Measurements from ENCODE around the gene ALS2.
"Not testable (repeated sequence)": the region's sequence is repeated elsewhere in the genome, so short reads cannot be mapped to it uniquely, and the experiment has no call there.

The ALS2 gene

DNA sequence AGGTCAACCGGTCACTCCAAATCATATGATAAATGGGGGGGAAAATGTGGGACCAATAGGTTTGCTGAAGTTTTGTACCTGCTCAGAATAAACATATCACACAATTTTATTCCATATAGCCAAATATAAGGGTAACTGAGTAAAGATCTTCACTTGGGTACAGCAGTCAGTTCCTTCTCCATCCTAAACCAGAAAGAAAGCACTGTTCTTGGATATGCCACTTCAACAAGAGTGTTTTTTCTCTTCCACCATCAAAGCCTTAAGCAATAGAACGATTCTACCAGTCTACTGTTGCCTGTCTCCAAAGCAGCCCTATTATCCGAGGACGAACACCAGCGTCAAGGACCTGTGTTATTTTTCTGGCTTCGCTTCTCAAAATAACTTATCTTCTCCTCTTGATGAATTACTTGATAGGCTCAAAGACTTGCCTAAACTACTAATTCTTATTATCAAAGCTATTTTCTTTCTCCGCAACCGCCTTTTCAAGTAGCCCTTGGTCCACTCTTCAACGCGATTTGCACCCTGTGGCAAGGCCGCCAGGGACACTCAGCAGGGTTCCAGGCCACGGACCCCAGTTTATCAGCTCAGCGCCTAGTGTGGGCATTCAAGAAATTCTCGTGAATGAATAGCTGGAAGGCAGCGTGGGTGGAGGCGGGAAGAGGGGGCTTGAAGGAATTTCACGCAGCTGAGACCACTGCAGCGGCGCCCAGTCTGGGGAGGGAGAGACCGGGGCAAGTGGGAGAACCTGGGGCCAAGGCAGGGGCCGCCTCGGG is 646 bp downstream of the ALS2 start:
- peak overlapping the region; percentile 84 for H3K27ac ChIP-seq (ENCODE audit: low read depth, low read length)
- no peaks in the 10 kb centered on the region for H3K27me3 ChIP-seq (ENCODE audit: control insufficient read depth in 5 of 5, insufficient read depth in 4 of 5, low read length in 5 of 5)
- H3K36me3 ChIP-seq (ENCODE audit: control insufficient read depth in 5 of 5, insufficient read depth in 5 of 5, low read length in 5 of 5), result no peaks in the 10 kb centered on the region
- peaks cover 2 to 24% (median 21%) of the 10 kb centered on the region in 5 donors for H3K4me1 ChIP-seq (ENCODE audit: control insufficient read depth in 5 of 5, insufficient read depth in 5 of 5, low read length in 5 of 5)
- H3K9me3 ChIP-seq (ENCODE audit: control insufficient read depth in 5 of 5, low read length in 5 of 5), result no peaks in the 10 kb centered on the region
- H3K9ac ChIP-seq (ENCODE audit: low read length in 5 of 5), result peak overlapping the region; percentile 66 to 93 (median 86)
- H3K4me3 ChIP-seq (ENCODE audit: low read depth in 1 of 5, low read length in 5 of 5), result peak overlapping the region; percentile 88 to 98 (median 95)

DNA sequence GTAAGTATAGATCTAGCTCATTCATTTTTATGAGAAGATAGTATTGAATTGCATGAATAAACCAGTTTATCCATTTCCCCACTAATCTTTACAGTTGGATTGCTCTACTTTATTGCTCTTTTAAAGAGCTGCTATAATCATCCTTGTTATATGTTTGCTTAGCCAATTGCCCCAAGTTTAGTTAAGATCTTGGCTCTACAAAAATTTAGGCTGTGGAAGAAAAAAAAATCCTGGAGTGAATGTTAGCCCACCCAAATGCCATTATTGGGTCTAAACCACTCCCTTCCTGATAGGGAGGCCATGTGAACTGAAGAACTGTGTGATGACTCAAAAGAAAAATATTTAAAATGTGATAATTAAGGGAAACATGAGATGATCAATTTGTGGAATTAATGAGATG is 2.9 kb downstream of the ALS2 start:
- Histone ChIP-seq H3K4me1 (ENCODE audit: control insufficient read depth in 5 of 5, insufficient read depth in 5 of 5, low read length in 5 of 5) (peaks cover 2 to 24% (median 21%) of the 10 kb centered on the region in 5 donors), H3K36me3 (ENCODE audit: control insufficient read depth in 5 of 5, insufficient read depth in 5 of 5, low read length in 5 of 5) (no peaks in the 10 kb centered on the region), H3K27ac (ENCODE audit: low read depth, low read length) (no peak overlapping the region), H3K9me3 (ENCODE audit: control insufficient read depth in 5 of 5, low read length in 5 of 5) (no peaks in the 10 kb centered on the region), H3K9ac (ENCODE audit: low read length in 5 of 5) (no peak overlapping the region), H3K4me3 (ENCODE audit: low read depth in 1 of 5, low read length in 5 of 5) (no peak overlapping the region), H3K27me3 (ENCODE audit: control insufficient read depth in 5 of 5, insufficient read depth in 4 of 5, low read length in 5 of 5) (no peaks in the 10 kb centered on the region)

- peaks cover 2 to 24% (median 21%) of the 10 kb centered on the region in 5 donors for H3K4me1 ChIP-seq (ENCODE audit: control insufficient read depth in 5 of 5, insufficient read depth in 5 of 5, low read length in 5 of 5)
- H3K27ac ChIP-seq (ENCODE audit: low read depth, low read length), result no peak overlapping the region
- H3K9ac ChIP-seq (ENCODE audit: low read length in 5 of 5), result no peak overlapping the region
These were observed 3.7 kb downstream of the ALS2 start for GRCh38 chr2:201777043-201777442.

DNA sequence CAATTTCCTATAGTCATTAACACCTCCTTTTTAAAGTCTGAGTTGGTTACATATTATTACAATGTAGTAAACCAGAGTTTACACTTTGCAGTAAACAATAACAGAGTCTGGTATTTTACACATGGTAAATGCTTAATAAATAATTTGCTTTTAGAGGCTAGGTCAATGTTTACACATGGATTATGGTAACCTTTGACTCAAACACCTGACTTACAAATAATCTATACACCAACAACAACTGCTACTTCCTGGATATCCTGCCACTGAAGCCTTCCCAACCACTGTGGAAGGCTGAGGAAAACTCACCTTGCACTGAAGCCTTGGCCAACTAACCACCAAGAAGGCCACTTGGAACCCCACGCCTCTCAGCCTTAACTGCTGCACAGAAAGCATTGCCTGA is 5.4 kb downstream of the ALS2 start:
- no peaks in the 10 kb centered on the region for H3K36me3 ChIP-seq (ENCODE audit: control insufficient read depth in 5 of 5, insufficient read depth in 5 of 5, low read length in 5 of 5)
- no peaks in the 10 kb centered on the region for H3K9me3 ChIP-seq (ENCODE audit: control insufficient read depth in 5 of 5, low read length in 5 of 5)
- no peak overlapping the region for H3K27ac ChIP-seq (ENCODE audit: low read depth, low read length)
- H3K9ac ChIP-seq (ENCODE audit: low read length in 5 of 5), result no peak overlapping the region
- no peaks in the 10 kb centered on the region for H3K27me3 ChIP-seq (ENCODE audit: control insufficient read depth in 5 of 5, insufficient read depth in 4 of 5, low read length in 5 of 5)
- peaks cover 0 to 14% (median 11%) of the 10 kb centered on the region in 5 donors for H3K4me1 ChIP-seq (ENCODE audit: control insufficient read depth in 5 of 5, insufficient read depth in 5 of 5, low read length in 5 of 5)
- H3K4me3 ChIP-seq (ENCODE audit: low read depth in 1 of 5, low read length in 5 of 5), result no peak overlapping the region

More at GRCh38 chr2:201777043-201777442, 3.7 kb downstream of the ALS2 start:
- H3K4me3 ChIP-seq (ENCODE audit: low read depth in 1 of 5, low read length in 5 of 5), result no peak overlapping the region
- no peaks in the 10 kb centered on the region for H3K27me3 ChIP-seq (ENCODE audit: control insufficient read depth in 5 of 5, insufficient read depth in 4 of 5, low read length in 5 of 5)
- no peaks in the 10 kb centered on the region for H3K9me3 ChIP-seq (ENCODE audit: control insufficient read depth in 5 of 5, low read length in 5 of 5)
- H3K36me3 ChIP-seq (ENCODE audit: control insufficient read depth in 5 of 5, insufficient read depth in 5 of 5, low read length in 5 of 5), result no peaks in the 10 kb centered on the region

DNA sequence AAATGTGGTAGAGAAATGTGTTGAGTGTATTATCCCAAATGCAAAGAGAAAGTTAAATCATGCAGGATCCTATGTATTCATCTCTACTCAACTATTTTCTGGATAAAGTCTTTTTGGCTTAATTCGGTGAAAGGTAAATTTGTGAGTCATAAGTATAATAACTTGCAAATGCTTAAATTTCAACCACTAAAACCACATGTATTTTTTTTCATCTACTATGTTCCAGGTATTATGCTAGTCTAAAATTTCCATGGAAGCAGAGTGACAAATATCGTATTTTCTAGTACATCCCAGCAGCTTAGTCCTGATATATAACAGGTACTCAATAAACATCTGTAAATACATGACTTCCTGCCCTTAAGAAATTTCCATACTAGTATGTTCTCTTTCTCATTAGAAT is 6.2 kb downstream of the ALS2 start:
- Histone ChIP-seq H3K4me1 (ENCODE audit: control insufficient read depth in 5 of 5, insufficient read depth in 5 of 5, low read length in 5 of 5) (peaks cover 0 to 6% (median 3%) of the 10 kb centered on the region in 5 donors), H3K9me3 (ENCODE audit: control insufficient read depth in 5 of 5, low read length in 5 of 5) (no peaks in the 10 kb centered on the region), H3K27me3 (ENCODE audit: control insufficient read depth in 5 of 5, insufficient read depth in 4 of 5, low read length in 5 of 5) (no peaks in the 10 kb centered on the region), H3K9ac (ENCODE audit: low read length in 5 of 5) (no peak overlapping the region), H3K36me3 (ENCODE audit: control insufficient read depth in 5 of 5, insufficient read depth in 5 of 5, low read length in 5 of 5) (no peaks in the 10 kb centered on the region), H3K4me3 (ENCODE audit: low read depth in 1 of 5, low read length in 5 of 5) (no peak overlapping the region), H3K27ac (ENCODE audit: low read depth, low read length) (no peak overlapping the region)

GRCh38 chr2:201773990-201774389 is 6.7 kb downstream of the ALS2 start:
- H3K9ac ChIP-seq (ENCODE audit: low read length in 5 of 5), result no peak overlapping the region
- peaks cover 0 to 4% (median 0%) of the 10 kb centered on the region in 5 donors for H3K4me1 ChIP-seq (ENCODE audit: control insufficient read depth in 5 of 5, insufficient read depth in 5 of 5, low read length in 5 of 5)

DNA sequence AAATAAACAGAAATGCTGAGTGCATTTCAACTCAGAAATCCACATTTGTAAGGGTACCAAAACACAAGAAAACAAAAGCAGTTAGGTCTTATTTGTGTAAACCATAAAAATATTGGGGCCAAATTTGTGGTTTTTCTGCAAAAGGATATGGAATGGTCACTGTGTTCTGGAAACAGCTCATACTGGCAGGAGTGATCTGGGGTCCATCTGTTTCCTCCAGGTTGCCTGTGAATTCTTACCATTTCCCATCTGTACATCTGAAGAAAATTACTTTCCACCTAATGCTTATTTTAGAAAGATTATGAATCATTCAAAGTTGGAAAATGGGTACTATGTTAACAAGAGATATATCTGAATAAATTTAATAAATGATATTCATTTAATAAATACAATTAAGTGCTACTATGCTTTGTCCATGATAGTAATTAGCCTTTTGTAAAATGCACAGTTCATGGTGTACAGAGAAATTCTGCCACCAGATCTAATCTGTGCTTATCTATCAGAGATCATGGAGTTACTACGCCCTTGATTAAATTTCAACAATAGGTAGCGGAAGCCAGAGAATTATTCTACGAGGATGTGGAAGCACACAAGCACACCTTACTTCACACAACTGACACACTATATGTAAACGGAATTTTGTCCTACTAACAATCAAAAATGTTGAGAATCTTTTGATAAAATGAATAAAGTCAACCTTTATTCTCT is 10.9 kb downstream of the ALS2 start:
- Histone ChIP-seq H3K27ac (ENCODE audit: low read depth, low read length) (no peak overlapping the region), H3K27me3 (ENCODE audit: control insufficient read depth in 5 of 5, insufficient read depth in 4 of 5, low read length in 5 of 5) (no peaks in the 10 kb centered on the region), H3K9me3 (ENCODE audit: control insufficient read depth in 5 of 5, low read length in 5 of 5) (no peaks in the 10 kb centered on the region), H3K4me1 (ENCODE audit: control insufficient read depth in 5 of 5, insufficient read depth in 5 of 5, low read length in 5 of 5) (peaks cover 0 to 4% (median 0%) of the 10 kb centered on the region in 5 donors), H3K36me3 (ENCODE audit: control insufficient read depth in 5 of 5, insufficient read depth in 5 of 5, low read length in 5 of 5) (peaks cover 4 to 13% (median 10%) of the 10 kb centered on the region in 5 donors), H3K9ac (ENCODE audit: low read length in 5 of 5) (no peak overlapping the region), H3K4me3 (ENCODE audit: low read depth in 1 of 5, low read length in 5 of 5) (no peak overlapping the region)

More at GRCh38 chr2:201773990-201774389, 6.7 kb downstream of the ALS2 start:
- no peaks in the 10 kb centered on the region for H3K36me3 ChIP-seq (ENCODE audit: control insufficient read depth in 5 of 5, insufficient read depth in 5 of 5, low read length in 5 of 5)
- H3K27ac ChIP-seq (ENCODE audit: low read depth, low read length), result no peak overlapping the region
- H3K4me3 ChIP-seq (ENCODE audit: low read depth in 1 of 5, low read length in 5 of 5), result no peak overlapping the region
- H3K9me3 ChIP-seq (ENCODE audit: control insufficient read depth in 5 of 5, low read length in 5 of 5), result no peaks in the 10 kb centered on the region
- no peaks in the 10 kb centered on the region for H3K27me3 ChIP-seq (ENCODE audit: control insufficient read depth in 5 of 5, insufficient read depth in 4 of 5, low read length in 5 of 5)

GRCh38 chr2:201768918-201769317 is 11.8 kb downstream of the ALS2 start:
- H3K4me3 ChIP-seq (ENCODE audit: low read depth in 1 of 5, low read length in 5 of 5), result no peak overlapping the region
- peaks cover 0 to 4% (median 0%) of the 10 kb centered on the region in 5 donors for H3K4me1 ChIP-seq (ENCODE audit: control insufficient read depth in 5 of 5, insufficient read depth in 5 of 5, low read length in 5 of 5)
- H3K27me3 ChIP-seq (ENCODE audit: control insufficient read depth in 5 of 5, insufficient read depth in 4 of 5, low read length in 5 of 5), result no peaks in the 10 kb centered on the region
- H3K27ac ChIP-seq (ENCODE audit: low read depth, low read length), result no peak overlapping the region
- no peaks in the 10 kb centered on the region for H3K9me3 ChIP-seq (ENCODE audit: control insufficient read depth in 5 of 5, low read length in 5 of 5)
- peak overlapping the region in 1 of 5 donors; percentile 2 for H3K9ac ChIP-seq (ENCODE audit: low read length in 5 of 5)
- H3K36me3 ChIP-seq (ENCODE audit: control insufficient read depth in 5 of 5, insufficient read depth in 5 of 5, low read length in 5 of 5), result peaks cover 4 to 14% (median 10%) of the 10 kb centered on the region in 5 donors

DNA sequence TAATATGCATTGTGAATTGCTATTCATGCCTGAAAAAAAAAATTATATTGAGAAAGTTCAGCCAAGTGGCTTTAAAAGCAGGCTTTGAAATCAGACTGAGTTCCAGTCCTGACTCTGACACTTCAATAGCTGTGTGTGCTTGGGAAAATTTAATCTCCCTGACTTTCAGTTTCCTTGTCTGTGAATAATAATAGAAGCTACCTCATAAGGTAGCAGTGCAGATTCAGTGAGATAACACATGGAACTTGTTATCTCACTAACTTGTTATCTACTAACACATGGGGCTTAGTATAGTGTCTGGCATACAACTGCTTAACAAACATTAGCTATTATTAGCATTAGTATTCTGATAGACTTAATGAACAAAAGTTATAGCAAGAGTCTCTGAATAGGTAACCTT is 14.9 kb downstream of the ALS2 start:
- no peaks in the 10 kb centered on the region for H3K9me3 ChIP-seq (ENCODE audit: control insufficient read depth in 5 of 5, low read length in 5 of 5)

GRCh38 chr2:201764469-201764868 is 16.3 kb downstream of the ALS2 start:
- not testable (repeated sequence) for H3K4me1 ChIP-seq (ENCODE audit: control insufficient read depth in 5 of 5, insufficient read depth in 5 of 5, low read length in 5 of 5); H3K27me3 ChIP-seq (ENCODE audit: control insufficient read depth in 5 of 5, insufficient read depth in 4 of 5, low read length in 5 of 5); H3K9me3 ChIP-seq (ENCODE audit: control insufficient read depth in 5 of 5, low read length in 5 of 5); H3K27ac ChIP-seq (ENCODE audit: low read depth, low read length); H3K4me3 ChIP-seq (ENCODE audit: low read depth in 1 of 5, low read length in 5 of 5); H3K9ac ChIP-seq (ENCODE audit: low read length in 5 of 5)
- H3K36me3 ChIP-seq (ENCODE audit: control insufficient read depth in 5 of 5, insufficient read depth in 5 of 5, low read length in 5 of 5), result peaks cover 16 to 46% (median 29%) of the 10 kb centered on the region in 5 donors

More for the DNA sequence above, 14.9 kb downstream of the ALS2 start:
- H3K4me3 ChIP-seq (ENCODE audit: low read depth in 1 of 5, low read length in 5 of 5), result no peak overlapping the region
- no peak overlapping the region for H3K9ac ChIP-seq (ENCODE audit: low read length in 5 of 5)
- H3K27ac ChIP-seq (ENCODE audit: low read depth, low read length), result no peak overlapping the region
- H3K36me3 ChIP-seq (ENCODE audit: control insufficient read depth in 5 of 5, insufficient read depth in 5 of 5, low read length in 5 of 5), result peaks cover 11 to 36% (median 23%) of the 10 kb centered on the region in 5 donors
- peaks cover 0 to 4% (median 0%) of the 10 kb centered on the region in 5 donors for H3K4me1 ChIP-seq (ENCODE audit: control insufficient read depth in 5 of 5, insufficient read depth in 5 of 5, low read length in 5 of 5)
- H3K27me3 ChIP-seq (ENCODE audit: control insufficient read depth in 5 of 5, insufficient read depth in 4 of 5, low read length in 5 of 5), result no peaks in the 10 kb centered on the region

Data from subcutaneous abdominal adipose tissue (tissue), 5 donors.